Activated T-helper 1 cell treated with anti-CD3 and anti-CD28 coated beads, Interleukin-12 subunit alpha, Interleukin-12 subunit beta, Interleukin-2, Interleukin-4 antibody, amounts not matched to agents 30 ng/mL and 10 ng/mL and 1 ng/mL, durations not matched to agents 14 hours and 24 hours and 36 hours (primary cell): ENCODE results near the gene U2SURP. TPM values are rescaled to one million over a fixed set of nuclear protein-coding genes. Genes with fewer than 3 reads are reported as not detected.

Source experiments
- total RNA-seq: library from RNA; stranded (reverse); gene quantifications from 2 replicates; pipeline ENCODE4 v1.2.3, GENCODE V29; 2022

U2SURP gene
- total RNA-seq, 1 donor from 2014 or later, result 186 TPM

Other genes starting within 250 kb of the U2SURP start
- gene PCOLCE2, start 112.5 kb upstream of the U2SURP start, total RNA-seq, result not detected in 2 replicates
- not detected in 2 replicates for gene PAQR9, start 37.9 kb upstream of the U2SURP start, total RNA-seq
- gene CHST2, start 118.2 kb downstream of the U2SURP start, total RNA-seq, result 11.3 and 11.4 TPM in 2 replicates